ENCODE data around the gene MRPS16.

The MRPS16 gene

GRCh38 chr10:73225518-73225917 lies 26.9 kb downstream of the MRPS16 start:
- Histone ChIP-seq H3K4me3 (replicated peaks; ENCODE audit: low read depth, low read length) (no peak overlapping the region), H3K27me3 (replicated peaks; ENCODE audit: control insufficient read depth, insufficient read depth, low read length) (no peaks in the 10 kb centered on the region), H3K36me3 (ENCODE audit: control insufficient read depth, insufficient read depth, low read length) (no peaks in the 10 kb centered on the region)
- no peak for DNase-seq (ENCODE audit: extremely low read depth, insufficient read length)
- no peak for TF ChIP-seq CTCF (IDR thresholded peaks at IDR 0.05; ENCODE audit: insufficient read depth, low read length, poor library complexity, severe bottlenecking)

GRCh38 chr10:73220989-73221388 lies 31.5 kb downstream of the MRPS16 start:
- H3K4me3 ChIP-seq (replicated peaks; ENCODE audit: low read depth, low read length): no peak overlapping the region
- no peak for TF ChIP-seq CTCF (IDR thresholded peaks at IDR 0.05; ENCODE audit: insufficient read depth, low read length, poor library complexity, severe bottlenecking)
- no peaks in the 10 kb centered on the region for H3K27me3 ChIP-seq (replicated peaks; ENCODE audit: control insufficient read depth, insufficient read depth, low read length)
- DNase-seq (ENCODE audit: extremely low read depth, insufficient read length): no peak
- H3K36me3 ChIP-seq (ENCODE audit: control insufficient read depth, insufficient read depth, low read length): peaks cover 2% of the 10 kb centered on the region

GRCh38 chr10:73219384-73219783 lies 33.1 kb downstream of the MRPS16 start:
- no peak for DNase-seq (ENCODE audit: extremely low read depth, insufficient read length)
- no peak for TF ChIP-seq CTCF (IDR thresholded peaks at IDR 0.05; ENCODE audit: insufficient read depth, low read length, poor library complexity, severe bottlenecking)

GRCh38 chr10:73218431-73219191 lies 33.8 kb downstream of the MRPS16 start:
- TF ChIP-seq CTCF (IDR thresholded peaks at IDR 0.05; ENCODE audit: insufficient read depth, low read length, poor library complexity, severe bottlenecking): peak; percentile 54

More at GRCh38 chr10:73219384-73219783, 33.1 kb downstream of the MRPS16 start:
- Histone ChIP-seq H3K27me3 (replicated peaks; ENCODE audit: control insufficient read depth, insufficient read depth, low read length) (no peaks in the 10 kb centered on the region), H3K4me3 (replicated peaks; ENCODE audit: low read depth, low read length) (no peak overlapping the region), H3K36me3 (ENCODE audit: control insufficient read depth, insufficient read depth, low read length) (peaks cover 2% of the 10 kb centered on the region)

GRCh38 chr10:73217628-73218027 lies 34.8 kb downstream of the MRPS16 start:
- Histone ChIP-seq H3K4me3 (replicated peaks; ENCODE audit: low read depth, low read length) (no peak overlapping the region), H3K36me3 (ENCODE audit: control insufficient read depth, insufficient read depth, low read length) (peaks cover 2% of the 10 kb centered on the region), H3K27me3 (replicated peaks; ENCODE audit: control insufficient read depth, insufficient read depth, low read length) (no peaks in the 10 kb centered on the region)
- no peak for DNase-seq (ENCODE audit: extremely low read depth, insufficient read length)
- TF ChIP-seq CTCF (IDR thresholded peaks at IDR 0.05; ENCODE audit: insufficient read depth, low read length, poor library complexity, severe bottlenecking): no peak

More at GRCh38 chr10:73218431-73219191, 33.8 kb downstream of the MRPS16 start:
- Histone ChIP-seq H3K27me3 (replicated peaks; ENCODE audit: control insufficient read depth, insufficient read depth, low read length) (no peaks in the 10 kb centered on the region), H3K4me3 (replicated peaks; ENCODE audit: low read depth, low read length) (no peak overlapping the region), H3K36me3 (ENCODE audit: control insufficient read depth, insufficient read depth, low read length) (peaks cover 2% of the 10 kb centered on the region)
- no peak for DNase-seq (ENCODE audit: extremely low read depth, insufficient read length)

Measured in GM06990 (cell line).